Astrocyte of the spinal cord (primary cell): ENCODE data around the gene LGR5.

Experiments
- DNase-seq: peaks from one replicate; pipeline ENCODE4 v3.0.0; 2011; ENCODE audit warnings: low read depth, low spot score
- H3K4me3 ChIP-seq: 2 replicates; pipeline ENCODE4 v1.5.1; 2011; ENCODE audit warnings: low read depth, mild to moderate bottlenecking, low read length, moderate library complexity
- in situ Hi-C: cut with HindIII; loops from 2 replicates; pipeline ENCODE4 v1.10.0; 2017; ENCODE audit warnings: low sequenced_read_pairs
- TF ChIP-seq, protein P1 (sequence below): IDR thresholded peaks from 2 replicates; pipeline ENCODE4 v1.5.1; 2012; ENCODE audit warnings: low read depth, mild to moderate bottlenecking, low read length, inconsistent platforms

Gene LGR5

DNA sequence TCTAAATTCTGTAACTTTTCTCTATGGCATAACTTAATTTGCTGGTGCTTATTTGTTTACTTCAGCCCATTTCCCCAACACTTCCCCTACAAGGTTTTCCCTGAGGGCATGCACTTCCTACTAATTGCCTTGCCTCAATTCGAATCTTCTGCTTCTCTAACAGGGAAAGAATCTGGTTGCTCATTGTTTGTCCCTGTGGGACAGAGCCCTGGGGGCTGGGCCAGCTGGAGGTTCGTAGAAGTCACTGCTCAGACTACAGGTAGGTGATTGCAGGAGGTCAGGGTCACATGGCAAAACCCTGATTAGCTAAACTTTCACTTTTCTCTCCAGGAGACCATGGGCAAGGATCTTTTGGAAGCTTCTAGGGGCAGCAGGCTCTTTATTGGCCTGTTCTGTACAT, 152.0 kb downstream of the LGR5 start:
- in situ Hi-C loops = no loop called here
- TF ChIP-seq, protein P1, sequence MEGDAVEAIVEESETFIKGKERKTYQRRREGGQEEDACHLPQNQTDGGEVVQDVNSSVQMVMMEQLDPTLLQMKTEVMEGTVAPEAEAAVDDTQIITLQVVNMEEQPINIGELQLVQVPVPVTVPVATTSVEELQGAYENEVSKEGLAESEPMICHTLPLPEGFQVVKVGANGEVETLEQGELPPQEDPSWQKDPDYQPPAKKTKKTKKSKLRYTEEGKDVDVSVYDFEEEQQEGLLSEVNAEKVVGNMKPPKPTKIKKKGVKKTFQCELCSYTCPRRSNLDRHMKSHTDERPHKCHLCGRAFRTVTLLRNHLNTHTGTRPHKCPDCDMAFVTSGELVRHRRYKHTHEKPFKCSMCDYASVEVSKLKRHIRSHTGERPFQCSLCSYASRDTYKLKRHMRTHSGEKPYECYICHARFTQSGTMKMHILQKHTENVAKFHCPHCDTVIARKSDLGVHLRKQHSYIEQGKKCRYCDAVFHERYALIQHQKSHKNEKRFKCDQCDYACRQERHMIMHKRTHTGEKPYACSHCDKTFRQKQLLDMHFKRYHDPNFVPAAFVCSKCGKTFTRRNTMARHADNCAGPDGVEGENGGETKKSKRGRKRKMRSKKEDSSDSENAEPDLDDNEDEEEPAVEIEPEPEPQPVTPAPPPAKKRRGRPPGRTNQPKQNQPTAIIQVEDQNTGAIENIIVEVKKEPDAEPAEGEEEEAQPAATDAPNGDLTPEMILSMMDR = no peak
- DNase-seq = no peak
- H3K4me3 ChIP-seq = no peak overlapping the region

DNA sequence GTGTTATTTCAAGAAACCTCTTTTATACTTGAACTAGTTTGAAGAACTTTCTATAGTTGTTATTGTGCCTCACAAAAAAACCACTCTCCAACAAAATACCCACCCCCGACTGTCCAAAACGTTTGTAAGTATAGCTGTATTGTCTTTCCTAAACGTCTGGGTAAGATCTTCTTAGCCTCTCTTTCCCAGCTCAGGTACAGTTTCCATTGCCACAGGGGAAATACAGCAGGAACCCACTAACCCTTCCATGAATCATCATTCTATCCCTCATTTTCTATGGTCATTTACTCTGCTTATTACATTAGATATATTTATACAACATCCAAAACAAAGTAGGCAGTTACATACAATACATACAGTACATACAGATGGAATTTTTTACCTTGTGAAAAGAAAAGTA, 153.2 kb downstream of the LGR5 start:
- no peak overlapping the region for H3K4me3 ChIP-seq
- TF ChIP-seq, protein P1 = no peak
- no peak for DNase-seq
- in situ Hi-C loops = no loop called here

DNA sequence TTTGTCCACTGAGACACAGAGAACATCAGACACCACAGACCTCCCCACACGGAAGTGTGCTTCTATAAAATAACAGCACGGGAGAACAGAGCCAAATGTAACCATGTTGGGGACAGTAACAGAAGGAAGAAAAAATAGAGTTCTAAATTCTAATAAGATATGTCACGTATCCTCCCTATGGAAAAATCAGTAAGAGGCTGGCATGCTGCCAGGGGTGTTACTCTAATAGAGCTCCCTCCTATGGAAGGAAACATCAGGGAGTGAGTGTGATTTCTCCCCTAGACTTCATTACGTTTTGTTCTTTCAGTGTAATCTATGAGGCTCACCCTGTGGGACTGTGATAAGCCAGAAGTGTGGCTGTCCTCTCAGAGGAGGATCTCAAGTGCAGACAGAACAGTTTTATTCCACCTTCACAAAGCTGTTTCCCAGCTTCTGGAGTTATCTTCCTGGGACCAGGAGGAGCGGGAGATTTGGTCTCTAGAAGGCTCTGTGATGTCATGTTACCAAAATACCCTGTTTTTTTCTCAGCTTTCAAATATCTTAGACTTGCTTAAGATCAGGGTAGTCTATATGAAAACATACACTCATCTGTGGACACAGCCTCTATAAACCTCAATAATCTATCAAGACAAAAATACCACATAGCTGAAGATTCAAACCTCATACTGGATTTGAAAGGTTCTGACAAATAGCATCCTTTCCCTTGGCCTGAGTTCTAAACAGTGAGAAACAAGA, 154.8 kb downstream of the LGR5 start:
- TF ChIP-seq, protein P1 = no peak
- in situ Hi-C loops = no loop called here
- DNase-seq = no peak
- H3K4me3 ChIP-seq = no peak overlapping the region

DNA sequence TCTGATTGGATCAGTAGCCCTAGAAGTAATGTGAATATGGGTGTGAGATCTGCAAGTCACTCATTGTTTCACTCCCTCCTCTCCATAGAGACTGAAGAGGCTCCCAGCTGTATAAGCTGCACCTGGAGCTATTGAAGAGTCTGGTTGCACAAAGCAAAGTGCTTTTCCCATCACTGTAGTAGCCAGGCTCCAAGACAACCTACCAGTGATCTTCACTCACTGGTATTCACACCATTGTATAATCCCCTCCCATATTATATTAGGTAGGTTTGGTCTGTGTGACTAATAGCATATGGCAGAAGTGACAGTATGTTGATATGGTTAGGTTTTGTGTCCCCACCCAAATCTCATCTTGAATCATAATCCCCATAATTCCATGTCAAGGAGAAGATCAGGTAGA, 159.6 kb downstream of the LGR5 start:
- TF ChIP-seq, protein P1 = no peak
- in situ Hi-C loops = no loop called here
- no peak for DNase-seq
- no peak overlapping the region for H3K4me3 ChIP-seq

DNA sequence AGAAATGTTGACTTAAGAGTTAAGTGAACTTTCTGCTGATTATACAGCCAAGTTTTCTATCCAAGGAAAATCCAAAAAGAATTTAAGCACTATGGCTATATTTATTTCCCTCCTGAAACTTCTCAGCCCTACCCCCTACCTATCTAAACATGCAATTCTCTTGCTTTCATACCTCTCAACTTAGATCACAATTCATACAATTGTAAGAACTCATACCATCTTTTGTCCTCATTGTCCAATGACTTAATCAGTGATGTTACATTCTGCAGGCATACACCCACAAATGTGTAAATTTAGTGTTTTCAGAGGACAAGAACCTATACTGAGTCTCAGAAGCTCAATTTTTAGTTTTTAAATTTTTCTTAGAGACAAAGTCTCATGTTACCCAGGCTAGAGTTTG, 161.9 kb downstream of the LGR5 start:
- in situ Hi-C loops = no loop called here
- no peak for DNase-seq
- H3K4me3 ChIP-seq = no peak overlapping the region

DNA sequence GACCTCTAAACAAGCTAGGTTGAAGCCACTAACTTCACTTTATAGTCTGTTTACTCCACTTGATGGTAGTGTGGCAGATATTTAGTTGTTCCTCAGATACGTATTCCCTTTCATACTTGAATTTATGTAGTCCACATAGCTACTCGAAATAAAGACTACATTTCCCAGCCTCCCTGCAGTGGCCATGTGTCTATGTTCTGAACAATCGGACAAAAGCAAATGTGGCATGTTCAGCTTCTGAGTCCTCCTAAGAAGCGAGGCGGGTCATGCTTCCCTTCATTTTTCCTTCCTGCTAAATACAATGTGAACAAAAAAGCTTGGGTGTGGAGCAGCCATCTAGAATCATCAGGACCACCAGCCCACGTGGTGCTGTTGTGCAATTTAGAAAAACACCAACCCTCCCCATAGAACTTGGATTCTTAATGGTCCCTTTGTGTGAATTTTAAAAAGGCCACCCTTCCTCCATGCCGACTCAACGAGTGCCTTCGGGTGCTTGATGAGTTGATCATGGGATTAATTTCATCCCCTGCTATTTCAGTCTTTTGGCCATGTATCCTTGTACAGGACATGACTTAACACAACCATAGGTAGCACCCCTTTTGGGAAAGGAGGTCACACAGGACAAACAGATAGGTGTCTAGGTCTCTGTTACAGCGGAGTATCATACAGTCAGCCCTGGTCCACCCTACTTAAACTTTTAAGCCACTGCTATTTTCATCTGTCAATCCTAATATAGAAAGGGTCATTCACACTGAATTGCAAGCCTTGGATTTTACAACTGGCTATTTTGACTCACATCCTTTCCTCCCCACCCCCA, 163.4 kb downstream of the LGR5 start:
- H3K4me3 ChIP-seq = no peak overlapping the region
- no peak for DNase-seq
- TF ChIP-seq, protein P1 = no peak
- in situ Hi-C loops = no loop called here

More for the DNA sequence above, 161.9 kb downstream of the LGR5 start:
- TF ChIP-seq, protein P1 = no peak
